Spleen (tissue), 3 donors: Measurements from ENCODE around the gene ESYT3.

Experiments used
- POLR2A ChIP-seq, 3 donors: fragments of 450-650 bp; IDR thresholded peaks; one replicate each; pipeline ENCODE4 v1.5.1; 2017; ENCODE audit warnings: antibody characterized with exemption in 3 of 3, mild to moderate bottlenecking in 1 of 3
- POLR2AphosphoS5 ChIP-seq, 3 donors: sonication (generic); formaldehyde crosslinking; IDR thresholded peaks; one replicate each; pipeline ENCODE4 v1.5.1; 2017; ENCODE audit warnings: antibody characterized with exemption in 3 of 3

DNA sequence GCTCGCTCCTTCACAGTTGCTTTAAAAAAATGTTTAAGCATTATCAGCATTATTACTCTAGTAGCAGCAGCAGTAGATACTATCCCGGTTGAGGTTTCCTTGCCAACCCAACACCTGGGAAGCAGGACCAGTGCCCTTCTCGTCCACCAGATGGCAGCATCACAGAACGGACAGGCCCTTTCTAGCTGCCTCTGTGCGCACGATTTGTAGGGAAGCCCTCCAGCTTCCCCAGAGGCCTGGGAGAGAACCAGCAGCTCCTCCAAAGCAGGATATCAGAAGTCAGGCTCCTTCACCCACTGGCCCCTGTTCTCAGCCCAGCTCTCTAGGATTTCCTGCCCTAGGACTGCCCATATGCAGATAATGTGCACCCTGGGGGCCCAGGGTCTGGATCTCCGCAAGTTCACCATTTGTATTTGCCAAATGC, 16.8 kb upstream of the ESYT3 start:
- TF ChIP-seq POLR2A (IDR thresholded peaks at IDR 0.05), result no peak
- TF ChIP-seq POLR2AphosphoS5 (IDR thresholded peaks at IDR 0.05), result no peak
